ENCODE results near the gene NR4A2. TPM values are rescaled to one million over a fixed set of nuclear protein-coding genes. Genes with fewer than 3 reads are reported as not detected.

Gene NR4A2
- 0.22 and 0.57 TPM in 2 replicates for total RNA-seq

GRCh38 chr2:156332534-156333273, at the start of gene NR4A2:
Gene NR4A2, minus strand, starts transcription at chr2:156332721. Its CDS starts 2,535 bp downstream, at chr2:156330186.

Other genes starting within 250 kb of the NR4A2 start
- gene GPD2, start 103.7 kb upstream of the NR4A2 start, total RNA-seq: 35.0 and 63.4 TPM in 2 replicates